Stimulated activated CD4-positive, alpha-beta T cell treated with anti-CD3 and anti-CD28 coated beads, Interleukin-12 subunit alpha, Interleukin-12 subunit beta, amount 100 ng/mL, for 48 hours (primary cell): ENCODE data around the gene ELP1.
A peak's percentile ranks its signal among the peaks of the same experiment; 100 is the strongest.

Experiments
- DNase-seq, 3 donors: peaks; one replicate each; pipeline ENCODE4 v3.0.0-alpha.2; 2020; ENCODE audit warnings: low read depth in 2 of 3, low spot score in 1 of 3

Gene ELP1

DNA sequence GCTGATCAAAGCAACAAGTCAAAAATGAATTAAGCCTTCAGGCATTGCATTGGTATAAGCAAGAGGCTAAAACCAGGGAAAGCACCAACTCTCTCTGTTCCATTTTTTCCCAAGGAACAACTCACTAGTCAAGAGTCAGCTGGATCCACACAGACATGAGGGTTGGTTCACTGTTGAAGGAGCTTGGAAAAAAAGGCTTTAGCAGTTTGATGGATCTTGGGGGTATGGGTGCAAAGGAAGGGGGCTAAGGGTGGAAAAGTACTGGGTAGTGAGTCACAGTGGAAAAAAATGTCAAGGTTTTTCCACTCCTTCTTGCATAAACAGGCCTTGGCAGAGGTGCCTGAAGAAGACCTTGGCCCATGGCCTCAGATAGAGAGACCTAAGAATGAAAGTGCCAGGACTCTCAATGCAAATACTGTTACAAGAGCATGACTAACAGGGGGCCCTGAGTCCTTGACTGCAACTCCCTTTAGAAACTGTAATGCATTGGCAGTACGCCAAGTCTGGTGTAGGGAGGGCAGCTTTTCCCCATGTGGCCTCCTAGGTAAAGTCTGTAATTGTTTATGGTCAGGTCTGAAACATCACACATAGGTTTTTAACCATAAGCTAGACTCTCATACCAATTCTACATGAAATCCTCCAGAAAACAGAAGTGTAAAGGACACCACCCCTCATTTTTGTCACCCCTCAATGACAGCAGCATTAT is 48.1 kb downstream of the ELP1 start:
- peak; percentile 40 to 58 (median 57) for DNase-seq

DNA sequence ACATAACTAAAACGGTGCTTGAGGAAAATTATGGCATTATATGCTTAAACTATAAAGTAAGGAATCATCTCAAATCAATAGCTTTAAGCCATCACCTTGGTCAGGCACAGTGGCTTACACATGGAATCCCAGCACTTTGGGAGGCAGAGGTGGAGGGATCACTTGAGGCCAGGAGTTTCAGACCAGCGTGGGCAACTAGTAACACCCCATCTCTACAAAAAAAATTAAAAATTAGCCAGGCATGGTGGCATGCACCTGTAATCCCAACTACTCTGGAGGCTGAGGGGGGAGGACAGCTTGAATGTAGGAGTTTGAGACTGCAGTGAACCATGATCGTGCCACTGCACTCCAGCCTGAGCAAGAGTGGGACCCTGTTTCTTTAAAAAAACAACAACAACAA is 49.2 kb downstream of the ELP1 start:
- DNase-seq = no peak

DNA sequence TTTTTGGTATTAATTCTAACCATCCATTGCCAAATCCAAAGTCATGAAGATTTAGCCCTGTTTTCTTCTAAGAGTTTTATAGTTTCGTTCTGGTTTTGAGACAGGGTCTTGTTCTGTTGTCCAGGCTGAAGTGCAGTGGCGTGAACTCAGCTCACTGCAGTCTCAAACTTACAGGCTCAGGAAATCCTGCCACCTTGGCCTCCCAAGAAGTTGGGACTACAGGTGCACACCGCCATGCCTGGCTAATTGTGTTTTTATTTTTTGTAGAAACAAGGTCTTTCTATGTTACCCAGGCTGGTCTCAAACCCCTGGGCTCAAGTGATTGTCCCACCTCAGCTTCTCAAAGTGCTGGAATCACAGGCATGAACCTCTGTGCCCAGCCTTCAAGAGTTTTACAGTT is 50.8 kb downstream of the ELP1 start:
- DNase-seq = no peak

DNA sequence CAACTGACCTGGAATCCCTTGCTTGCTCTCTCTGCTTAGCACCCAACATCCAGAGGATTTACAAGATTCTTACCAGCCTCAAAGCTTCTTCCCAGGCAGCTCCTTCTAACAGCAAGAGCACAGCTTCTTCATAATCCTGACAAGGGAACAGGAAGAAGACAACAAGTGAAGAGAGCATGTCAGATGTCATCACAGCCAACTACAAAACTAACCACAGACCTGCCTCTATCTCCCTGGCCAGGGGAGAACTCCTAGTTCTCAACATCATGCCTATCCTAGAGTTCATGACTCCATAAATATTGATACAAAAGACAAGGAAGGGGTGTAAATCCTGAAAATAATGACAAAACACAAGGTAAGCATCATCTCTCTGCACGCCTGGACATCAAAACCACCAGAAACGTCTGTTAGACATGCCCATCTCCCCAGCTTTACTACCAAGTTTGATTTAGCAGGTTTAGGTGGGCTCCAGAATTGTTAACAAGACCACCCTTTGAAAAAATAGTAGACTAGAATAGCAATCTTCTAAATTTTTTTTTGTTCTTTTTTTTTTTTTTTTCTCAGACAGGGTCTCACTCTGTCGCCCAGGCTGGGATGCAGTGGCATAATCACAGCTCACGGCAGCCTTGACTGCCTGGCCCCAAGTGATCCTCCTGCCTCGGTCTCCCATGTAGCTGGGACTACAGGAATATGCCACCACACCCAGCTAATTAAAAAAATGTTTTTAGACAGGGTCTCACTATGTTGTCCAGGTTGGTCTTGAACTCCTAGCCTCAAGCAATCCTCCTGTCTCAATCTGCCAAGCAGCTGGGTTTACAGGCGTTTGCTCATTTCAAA is 51.7 kb downstream of the ELP1 start:
- no peak for DNase-seq

DNA sequence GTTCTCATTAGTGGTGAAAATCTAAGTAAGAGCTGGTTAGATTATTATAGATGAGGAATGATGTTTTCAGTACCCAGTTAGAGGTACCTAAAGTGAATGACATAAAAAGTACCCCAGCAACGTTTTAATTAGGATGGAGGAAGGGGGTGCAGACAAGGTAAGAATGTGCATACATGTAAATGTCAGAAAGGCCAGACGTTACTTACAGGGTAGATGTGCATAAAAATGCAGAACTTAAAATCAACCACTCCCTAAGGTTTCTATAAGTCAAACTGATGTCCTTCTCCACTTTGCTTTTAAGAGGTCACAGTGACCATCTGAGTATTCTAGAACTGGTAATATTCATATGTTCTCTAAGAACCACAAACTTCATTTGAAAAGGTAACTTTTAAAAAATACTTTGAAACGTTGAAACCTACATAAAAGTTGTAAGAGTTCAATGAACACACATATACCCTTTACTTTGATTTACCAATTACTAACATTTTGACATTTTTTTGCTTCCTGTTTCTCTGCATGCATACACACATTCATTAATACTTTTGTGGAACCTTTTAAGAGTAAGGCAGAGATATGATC is 53.1 kb downstream of the ELP1 start:
- DNase-seq = no peak

DNA sequence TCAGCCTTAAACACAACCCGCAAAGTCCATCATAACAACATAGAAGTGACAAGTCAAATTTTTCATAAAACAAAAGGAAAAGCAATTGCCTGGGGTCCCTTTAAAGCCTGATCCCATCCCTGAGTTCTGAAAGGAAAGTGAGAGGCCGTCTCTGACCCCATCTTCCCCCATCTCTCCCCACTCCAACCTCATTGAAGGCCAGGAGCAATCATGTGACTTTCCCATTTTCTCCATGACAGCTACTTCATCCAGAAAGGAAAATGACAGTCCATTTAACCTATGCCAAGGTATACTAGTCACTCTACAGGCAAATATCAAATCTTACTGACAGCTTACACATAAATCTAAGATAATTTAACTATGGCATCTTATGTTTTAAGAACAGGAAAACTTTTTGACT is 56.4 kb downstream of the ELP1 start:
- DNase-seq = no peak

DNA sequence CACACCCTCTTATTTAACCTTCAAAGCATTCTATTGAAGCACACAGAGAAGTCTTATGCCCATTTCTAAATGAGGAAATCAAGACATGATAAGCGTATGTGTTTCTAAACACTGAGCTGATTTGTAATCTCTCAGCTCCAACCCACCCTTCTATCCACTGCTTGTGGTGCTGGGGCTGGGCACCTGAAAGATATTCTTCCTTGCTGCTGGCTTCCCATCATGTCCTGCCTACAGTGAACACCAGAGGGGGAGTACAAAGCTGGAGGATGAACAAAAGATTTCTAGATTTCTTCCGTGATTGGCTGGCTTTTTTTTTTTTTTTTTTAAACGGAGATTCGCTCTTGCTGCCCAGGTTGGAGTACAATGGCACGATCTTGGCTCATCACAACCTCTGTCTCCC is 57.5 kb downstream of the ELP1 start:
- no peak for DNase-seq

- DNase-seq = no peak
Measured at GRCh38 chr9:108874058-108874788, 59.7 kb downstream of the ELP1 start.

DNA sequence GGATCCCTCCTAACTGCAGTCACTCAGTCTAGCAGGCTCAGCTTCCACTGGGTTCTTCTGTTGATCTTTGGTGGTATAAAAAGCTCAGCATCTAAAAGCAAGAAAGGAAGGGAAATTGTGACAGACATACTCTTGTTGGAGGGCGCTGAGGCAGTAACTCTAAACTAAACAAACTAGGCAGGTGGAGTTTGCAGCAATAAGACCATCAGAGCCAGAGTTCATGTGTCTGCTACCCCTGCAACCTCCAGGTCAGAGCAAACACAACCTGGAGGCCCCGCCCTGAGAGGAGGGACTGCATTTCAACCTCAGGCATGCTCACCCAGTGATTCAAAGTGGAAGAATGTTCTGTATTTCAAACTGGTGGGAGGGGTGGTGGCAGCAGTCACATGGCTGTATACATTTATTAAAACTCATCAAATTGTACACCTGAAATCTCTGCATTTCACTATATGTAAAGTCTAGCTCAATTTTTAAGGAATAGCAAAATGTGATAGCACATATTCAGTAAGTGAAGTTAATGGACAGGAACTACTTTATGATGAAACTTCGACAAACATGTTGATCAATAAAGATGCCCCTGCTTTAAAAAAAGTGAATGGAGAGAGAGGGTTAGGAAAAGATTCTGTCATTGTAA is 64.7 kb downstream of the ELP1 start:
- DNase-seq = no peak

- DNase-seq = no peak
Measured at GRCh38 chr9:108867829-108868228, 66.1 kb downstream of the ELP1 start.

DNA sequence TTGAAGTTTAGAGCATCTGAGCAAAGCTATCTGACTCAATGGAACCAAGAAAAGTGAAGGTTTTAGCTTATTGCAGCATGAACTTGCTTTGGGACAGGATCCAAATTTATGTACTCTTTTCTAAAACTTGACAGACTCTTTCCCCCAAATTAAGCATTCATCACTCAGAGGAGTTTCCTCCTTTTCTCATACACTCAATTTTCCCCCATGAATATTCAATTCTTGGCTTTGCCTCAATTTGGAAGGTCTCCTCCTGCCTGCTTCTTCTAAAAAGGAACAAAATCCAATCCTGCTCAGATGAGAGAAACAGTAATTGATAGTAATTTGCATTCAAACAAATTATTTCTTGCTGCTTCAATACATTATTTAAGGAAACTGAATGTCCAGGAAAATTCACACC is 66.8 kb downstream of the ELP1 start:
- no peak for DNase-seq

- DNase-seq = no peak
Measured at GRCh38 chr9:108866001-108866420, 67.9 kb downstream of the ELP1 start.

DNA sequence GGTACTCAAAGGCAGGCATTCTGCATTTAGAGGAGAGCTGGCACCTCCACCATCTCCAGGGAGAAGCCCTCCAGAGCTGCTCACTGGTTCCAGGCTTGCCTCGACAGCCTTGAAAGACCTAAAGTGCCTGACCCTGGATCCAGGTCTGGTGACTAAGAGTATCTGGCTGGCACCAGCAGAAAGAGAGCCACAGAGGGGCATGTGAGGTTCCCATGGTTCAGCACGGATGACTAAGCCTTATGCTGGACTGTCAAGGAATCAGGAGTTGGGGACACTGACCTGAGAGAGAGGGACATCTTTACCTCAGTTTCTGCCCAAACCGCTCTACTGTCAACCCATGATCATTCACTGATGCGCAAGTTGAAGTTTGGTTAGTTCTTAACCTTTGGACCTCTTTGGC is 68.9 kb downstream of the ELP1 start:
- DNase-seq = no peak

DNA sequence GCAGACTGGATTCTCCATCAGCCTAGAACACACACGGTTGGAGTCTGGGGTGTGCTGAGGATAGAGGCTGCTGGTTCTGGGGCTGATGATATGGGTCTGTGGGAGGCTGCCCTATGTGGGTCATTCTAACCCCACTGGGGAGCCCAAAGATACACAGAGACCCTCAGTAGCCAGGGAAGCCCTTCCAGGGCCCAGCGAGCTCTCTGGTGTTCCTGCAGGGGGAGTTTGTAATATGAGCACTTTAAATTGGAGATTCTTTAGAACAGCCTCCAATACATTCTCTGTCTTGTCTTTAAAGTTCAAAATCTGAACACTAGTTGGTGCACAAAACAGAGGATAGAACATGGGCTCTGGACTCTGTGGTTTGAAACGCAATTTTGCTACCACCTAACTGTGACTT is 69.5 kb downstream of the ELP1 start:
- no peak for DNase-seq

GRCh38 chr9:108863891-108864290 is 70.0 kb downstream of the ELP1 start:
- no peak for DNase-seq

DNA sequence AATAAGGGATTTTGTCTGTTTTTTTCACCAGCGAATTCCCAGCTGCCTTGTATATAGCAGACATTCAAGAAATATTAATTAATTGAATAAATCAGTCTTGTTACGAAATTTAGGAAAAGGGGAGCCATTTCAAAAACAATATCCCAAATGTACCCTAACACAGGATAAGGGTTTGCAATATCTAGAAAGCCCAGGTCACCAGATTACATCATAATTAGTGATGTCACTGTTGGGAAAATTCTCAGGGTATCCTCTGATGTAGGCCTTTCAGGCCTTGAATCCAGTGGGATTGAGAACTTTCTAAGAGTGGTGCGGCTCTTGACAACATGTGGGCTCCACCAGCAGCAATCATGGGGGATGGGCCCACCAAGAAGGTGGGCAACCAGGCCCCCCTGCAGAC is 71.9 kb downstream of the ELP1 start, which contains the start of gene ACTL7A:
ACTL7A (plus strand) TSS at position 270 of the 400 bp plus-strand sequence; CDS start at position 327, 57 bp downstream.
- DNase-seq = no peak

- no peak for DNase-seq
Measured at GRCh38 chr9:108861464-108861863, 72.5 kb downstream of the ELP1 start.

DNA sequence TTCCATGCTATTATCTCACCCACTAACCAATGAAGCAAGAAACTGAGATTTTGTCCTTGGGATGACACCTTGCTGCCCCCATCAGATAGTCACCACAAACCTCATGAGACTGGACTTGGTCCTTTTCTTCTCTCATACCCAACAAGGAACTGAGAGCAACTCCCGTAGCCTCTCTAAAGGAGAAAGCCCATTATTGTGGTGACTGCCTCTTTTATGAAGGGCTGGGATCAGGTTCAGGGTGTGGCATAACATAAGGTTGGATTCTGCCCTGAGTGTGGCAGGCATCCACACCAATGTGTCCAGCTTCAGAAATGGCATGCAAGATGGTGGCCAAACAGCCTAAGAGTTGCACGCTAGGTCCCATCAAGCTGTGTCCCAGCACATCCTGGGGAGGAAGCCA is 73.2 kb downstream of the ELP1 start:
- DNase-seq = no peak

- no peak for DNase-seq
Measured at GRCh38 chr9:108860354-108860753, 73.6 kb downstream of the ELP1 start.

- no peak for DNase-seq
Measured at GRCh38 chr9:108859459-108860114, 74.3 kb downstream of the ELP1 start.
